K562 (cell line): ENCODE data around the gene PHF20. TPM values are rescaled to one million over a fixed set of nuclear protein-coding genes. Genes with fewer than 3 reads are reported as not detected.

Experiments used
- ATF3 ChIP-seq, 2 experiments: fragments of 450-650 bp in 1 of 2; sonication (generic) in 1 of 2; formaldehyde crosslinking in 1 of 2; IDR thresholded peaks in 1 of 2; conservative IDR thresholded peaks in 1 of 2; 2 replicates each; pipeline versions ENCODE4 v1.6.1 to v1.8.1; 2016 to 2023; ENCODE audit warnings: mild to moderate bottlenecking in 2 of 2, moderate library complexity in 2 of 2, inconsistent platforms in 1 of 2, missing genetic modification reagents in 1 of 2
- CGGBP1 ChIP-seq: fragments of 250-450 bp; sonication (Bioruptor Pico); IDR thresholded peaks from 2 replicates; pipeline ENCODE4 v1.9.0; 2021; ENCODE audit warnings: mild to moderate bottlenecking
- CHD1 ChIP-seq: fragments of 200-600 bp; sonication (generic); IDR thresholded peaks from one replicate; pipeline ENCODE4 v1.6.1; 2012; ENCODE audit warnings: mild to moderate bottlenecking, moderate library complexity, low read length, inconsistent platforms
- ETS2 ChIP-seq: IDR thresholded peaks from 2 replicates; pipeline ENCODE4 v1.6.1; 2016; ENCODE audit warnings: borderline replicate concordance, missing genetic modification characterization, mild to moderate bottlenecking, moderate library complexity, missing compliant biosample characterization; ENCODE audit not compliant: poor library complexity, severe bottlenecking
- HDAC1 ChIP-seq, 2 experiments: fragments of 450-650 bp; IDR thresholded peaks; 2 replicates each; pipeline ENCODE4 v1.6.1; 2016 to 2017; ENCODE audit warnings: inconsistent platforms in 1 of 2, mild to moderate bottlenecking in 1 of 2, moderate library complexity in 1 of 2
- HNRNPLL ChIP-seq: fragments of 200-400 bp; formaldehyde crosslinking; IDR thresholded peaks from 2 replicates; pipeline ENCODE4 v1.6.1; 2017; ENCODE audit warnings: low read length, low read depth, mild to moderate bottlenecking; ENCODE audit not compliant: poor library complexity, severe bottlenecking
- JUND ChIP-seq, 2 experiments: IDR thresholded peaks; 2 replicates in 1 of 2; 3 replicates in 1 of 2; pipeline ENCODE4 v1.6.1; 2011; ENCODE audit warnings: borderline replicate concordance in 2 of 2, low read depth in 2 of 2, low read length in 2 of 2, improper control_type of control experiment in 1 of 2, missing biosample characterization in 1 of 2, missing genetic modification characterization in 1 of 2, missing genetic modification reagents in 1 of 2
- ZBTB11 ChIP-seq, 3 experiments: fragments of 200-800 bp in 1 of 3; fragments of 250-450 bp in 1 of 3; fragments of 450-650 bp in 1 of 3; sonication (Bioruptor Pico) in 1 of 3; sonication (Bioruptor generic) in 1 of 3; formaldehyde crosslinking in 1 of 3; IDR thresholded peaks; 2 replicates each; pipeline versions ENCODE4 v1.6.1 to v1.8.0; 2016 to 2022; ENCODE audit warnings: mild to moderate bottlenecking in 2 of 3, missing genetic modification characterization in 2 of 3, missing compliant biosample characterization in 1 of 3, moderate library complexity in 1 of 3
- ZNF75A ChIP-seq: fragments of 450-650 bp; formaldehyde crosslinking; IDR thresholded peaks from 2 replicates; pipeline ENCODE4 v1.4.0; 2020; ENCODE audit warnings: mild to moderate bottlenecking
- polyA plus RNA-seq, 8 experiments: library from polyadenylated mRNA; depleted of rRNA in 4 of 8; stranded (reverse) in 5 of 8; unstranded in 3 of 8; fragments of >200 nt; fragmentation: Nextera tagmentation in 2 of 8; fragmentation: Illumina TruSeq in 1 of 8; extraction: Ambion mirVana in 2 of 8; extraction: Trizol in 1 of 8; gene quantifications; 2 replicates each; pipeline versions ENCODE4 v1.2.1 to v1.2.3, GENCODE V29; 2011 to 2014; ENCODE audit warnings: inconsistent platforms in 1 of 8, missing spikeins in 1 of 8
- total RNA-seq, 7 experiments: library from RNA; depleted of rRNA in 6 of 7; stranded (reverse); fragments of >200 nt in 6 of 7; fragmentation: Illumina TruSeq in 2 of 7; extraction: Trizol in 2 of 7; gene quantifications; 2 replicates each; pipeline versions ENCODE4 v1.2.1 to v1.2.3, GENCODE V29; 2011 to 2021; ENCODE audit warnings: low replicate concordance in 1 of 7

The PHF20 gene
- total and polyA plus RNA-seq, 9 of the 15 experiments (the other 6 are each of a cell fraction or from before 2014, with no cell fraction given) = 49.9 to 196 (median 70.7) TPM

GRCh38 chr20:35773154-35773751 lies 1.4 kb downstream of the PHF20 start (continued):
- no peak for TF ChIP-seq ATF3 (IDR thresholded peaks at IDR 0.05)
- TF ChIP-seq ATF3 (CRISPR knock-in tag; conservative IDR thresholded peaks at IDR 0.05) = no peak
- no peak for TF ChIP-seq ETS2
- no peak for TF ChIP-seq JUND (IDR thresholded peaks at IDR 0.05; ENCODE audit: borderline replicate concordance, low read depth, low read length)
- TF ChIP-seq JUND (tag; IDR thresholded peaks at IDR 0.05; ENCODE audit: borderline replicate concordance, low read depth, low read length) = no peak; the same call in 2 of the 3 replicates
- TF ChIP-seq HNRNPLL = peak; percentile 39
- TF ChIP-seq CGGBP1 (CRISPR knock-in tag) = no peak
- TF ChIP-seq CHD1 = peak; percentile 19
- 0 out of 4 replicates have a peak, but pooled peaks of 1 of the 2 experiments have one; percentile 25 for TF ChIP-seq HDAC1 (IDR thresholded peaks at IDR 0.05)
- peak in 1 of 3 experiments; percentile 46; a peak in 1 of 6 replicates for TF ChIP-seq ZBTB11 (CRISPR knock-in tag; IDR thresholded peaks at IDR 0.05)
- no peak for TF ChIP-seq ZNF75A (CRISPR knock-in tag)
